HG03159 (cell line): ENCODE data around the gene DYSF.
"Not testable (repeated sequence)": the region's sequence is repeated elsewhere in the genome, so short reads cannot be mapped to it uniquely, and the experiment has no call there.

Experiments
- ATAC-seq: cut with Tn5 transposase; IDR thresholded peaks from one replicate; pipeline ENCODE4 v1.9.1; 2021; ENCODE audit warnings: mild to moderate bottlenecking, moderate library complexity; ENCODE audit not compliant: unreplicated experiment

Gene DYSF

GRCh38 chr2:71630454-71631328, 177.3 kb downstream of the DYSF start:
- ATAC-seq: no peak

GRCh38 chr2:71631411-71631931, 178.1 kb downstream of the DYSF start:
- ATAC-seq: no peak

- ATAC-seq: no peak
Observed at GRCh38 chr2:71633086-71633485, 179.7 kb downstream of the DYSF start.

GRCh38 chr2:71634567-71634966, 181.2 kb downstream of the DYSF start:
- ATAC-seq: no peak

GRCh38 chr2:71635798-71636197, 182.4 kb downstream of the DYSF start:
- ATAC-seq: no peak

GRCh38 chr2:71637168-71637567, 183.8 kb downstream of the DYSF start:
- no peak for ATAC-seq

GRCh38 chr2:71637736-71638135, 184.4 kb downstream of the DYSF start:
- ATAC-seq: no peak

- no peak for ATAC-seq
Observed at GRCh38 chr2:71639735-71640134, 186.4 kb downstream of the DYSF start.

GRCh38 chr2:71640489-71640888, 187.1 kb downstream of the DYSF start:
- ATAC-seq: no peak

GRCh38 chr2:71643674-71644357, 190.5 kb downstream of the DYSF start:
- no peak for ATAC-seq

- no peak for ATAC-seq
Observed at GRCh38 chr2:71646028-71646427, 192.7 kb downstream of the DYSF start.

GRCh38 chr2:71647356-71647755, 194.0 kb downstream of the DYSF start:
- no peak for ATAC-seq

GRCh38 chr2:71655498-71655897, 202.1 kb downstream of the DYSF start:
- ATAC-seq: no peak

GRCh38 chr2:71658256-71658655, 204.9 kb downstream of the DYSF start:
- ATAC-seq: not testable (repeated sequence)

- ATAC-seq: no peak
Observed at GRCh38 chr2:71658771-71659170, 205.4 kb downstream of the DYSF start.

GRCh38 chr2:71659868-71660518, 206.6 kb downstream of the DYSF start:
- ATAC-seq: no peak

GRCh38 chr2:71661782-71662181, 208.4 kb downstream of the DYSF start:
- ATAC-seq: no peak

- no peak for ATAC-seq
Observed at GRCh38 chr2:71662665-71663394, 209.5 kb downstream of the DYSF start.

GRCh38 chr2:71664161-71664560, 210.8 kb downstream of the DYSF start:
- ATAC-seq: no peak

GRCh38 chr2:71665168-71666093, 212.1 kb downstream of the DYSF start:
- ATAC-seq: no peak
